Measurements from ENCODE around the gene MAMDC2.

- TF ChIP-seq CTCF (IDR thresholded peaks at IDR 0.05) (no peak), EZH2 (IDR thresholded peaks at IDR 0.05; ENCODE audit: borderline replicate concordance, insufficient read depth, low read depth, low read length, poor library complexity, severe bottlenecking) (no peak)
These were observed 26.1 kb downstream of the MAMDC2 start for GRCh38 chr9:70069704-70070103.

Data from B cell (primary cell).